DND-41 (cell line): ENCODE measurements around the gene C1orf56.

Experiments used
- ATAC-seq: fragments of 200-7000 bp; cut with Tn5 transposase; 3 replicates; pipeline ENCODE4 v1.9.1; 2021; ENCODE audit warnings: low read depth; ENCODE audit not compliant: insufficient read depth
- DNase-seq: peaks from one replicate; pipeline ENCODE4 v3.0.0-alpha.2; 2020
- H2AFZ ChIP-seq: 2 replicates; pipeline ENCODE4 v1.6.0; 2012; ENCODE audit warnings: low read depth, low read length
- H3K27ac ChIP-seq: 2 replicates; pipeline ENCODE4 v1.5.1; 2012; ENCODE audit warnings: low read length, inconsistent platforms
- H3K27me3 ChIP-seq: fragments of 200-600 bp; sonication (generic); 2 replicates; pipeline ENCODE4 v1.6.0; 2012; ENCODE audit warnings: low read length, mild to moderate bottlenecking, inconsistent platforms; ENCODE audit not compliant: insufficient read depth, poor library complexity
- H3K36me3 ChIP-seq: 2 replicates; pipeline ENCODE4 v1.5.1; 2012; ENCODE audit warnings: low read length, inconsistent platforms; ENCODE audit not compliant: insufficient read depth
- H3K4me1 ChIP-seq: 2 replicates; pipeline ENCODE4 v1.5.1; 2012; ENCODE audit warnings: mild to moderate bottlenecking, low read length; ENCODE audit not compliant: insufficient read depth
- H3K4me2 ChIP-seq: 2 replicates; pipeline ENCODE4 v1.6.0; 2012; ENCODE audit warnings: mild to moderate bottlenecking, moderate library complexity, low read length, inconsistent platforms; ENCODE audit not compliant: insufficient read depth
- H3K4me3 ChIP-seq, 2 experiments: fragments of 200-600 bp in 1 of 2; shearing (Covaris generic) in 1 of 2; 2 replicates each; pipeline ENCODE4 v1.5.1; 2012 to 2016; ENCODE audit warnings: inconsistent platforms in 2 of 2, low read length in 2 of 2, mild to moderate bottlenecking in 2 of 2, low read depth in 1 of 2, moderate library complexity in 1 of 2
- H3K79me2 ChIP-seq: 2 replicates; pipeline ENCODE4 v1.6.0; 2012; ENCODE audit warnings: low read length, inconsistent platforms; ENCODE audit not compliant: insufficient read depth
- H3K9ac ChIP-seq: 2 replicates; pipeline ENCODE4 v1.6.0; 2012; ENCODE audit warnings: low read depth, mild to moderate bottlenecking, inconsistent platforms, low read length, moderate library complexity
- H3K9me3 ChIP-seq: 2 replicates; pipeline ENCODE4 v1.5.1; 2012; ENCODE audit warnings: low read length, moderate library complexity, mild to moderate bottlenecking, inconsistent platforms; ENCODE audit not compliant: insufficient read depth, severe bottlenecking
- H4K20me1 ChIP-seq: 2 replicates; pipeline ENCODE4 v1.6.0; 2012; ENCODE audit warnings: low read length; ENCODE audit not compliant: insufficient read depth
- CTCF ChIP-seq: IDR thresholded peaks from 2 replicates; pipeline ENCODE4 v1.5.1; 2012; ENCODE audit warnings: borderline replicate concordance, low read length, moderate library complexity, mild to moderate bottlenecking; ENCODE audit not compliant: poor library complexity, severe bottlenecking; ENCODE audit errors: extremely low read depth
- EZH2 ChIP-seq: IDR thresholded peaks from 3 replicates; pipeline ENCODE4 v1.6.1; 2012; ENCODE audit warnings: borderline replicate concordance, low read depth, mild to moderate bottlenecking, moderate library complexity, low read length, inconsistent platforms; ENCODE audit not compliant: severe bottlenecking

The C1orf56 gene

DNA sequence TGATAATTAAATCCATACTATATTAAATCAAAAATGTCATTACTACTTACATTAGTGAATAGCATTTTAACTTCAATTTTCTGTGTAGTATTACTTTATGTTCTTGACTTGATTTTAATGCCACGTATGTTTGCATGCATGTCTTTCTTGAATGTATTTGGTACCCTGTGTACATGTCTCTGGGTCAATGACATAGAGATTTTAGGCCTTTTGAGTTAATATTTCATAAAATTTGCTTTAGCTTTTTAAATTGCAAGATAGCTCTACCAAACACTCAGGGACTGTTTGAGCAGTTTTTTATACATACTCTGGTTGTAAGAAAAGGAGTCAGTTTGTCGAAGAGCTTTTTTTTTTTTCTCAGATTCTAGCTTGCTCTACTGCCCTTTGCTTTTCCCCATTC is 14.2 kb downstream of the C1orf56 start:
- no peak for TF ChIP-seq CTCF
- TF ChIP-seq EZH2: no peak
- no peak for DNase-seq
- H3K4me1 ChIP-seq: peaks cover 80% of the 10 kb centered on the region
- H3K27ac ChIP-seq: peak overlapping the region; percentile 94
- H4K20me1 ChIP-seq: peaks cover 11% of the 10 kb centered on the region
- peak overlapping the region; percentile 57 to 92 for H3K4me3 ChIP-seq
- peak overlapping the region; percentile 89 for H3K9ac ChIP-seq
- no peak overlapping the region for H2AFZ ChIP-seq
- H3K27me3 ChIP-seq: no peaks in the 10 kb centered on the region
- peak overlapping the region; percentile 79 for H3K4me2 ChIP-seq
- ATAC-seq: no peak
- H3K36me3 ChIP-seq: peaks cover 36% of the 10 kb centered on the region
- peaks cover 99% of the 10 kb centered on the region for H3K79me2 ChIP-seq
- no peaks in the 10 kb centered on the region for H3K9me3 ChIP-seq

DNA sequence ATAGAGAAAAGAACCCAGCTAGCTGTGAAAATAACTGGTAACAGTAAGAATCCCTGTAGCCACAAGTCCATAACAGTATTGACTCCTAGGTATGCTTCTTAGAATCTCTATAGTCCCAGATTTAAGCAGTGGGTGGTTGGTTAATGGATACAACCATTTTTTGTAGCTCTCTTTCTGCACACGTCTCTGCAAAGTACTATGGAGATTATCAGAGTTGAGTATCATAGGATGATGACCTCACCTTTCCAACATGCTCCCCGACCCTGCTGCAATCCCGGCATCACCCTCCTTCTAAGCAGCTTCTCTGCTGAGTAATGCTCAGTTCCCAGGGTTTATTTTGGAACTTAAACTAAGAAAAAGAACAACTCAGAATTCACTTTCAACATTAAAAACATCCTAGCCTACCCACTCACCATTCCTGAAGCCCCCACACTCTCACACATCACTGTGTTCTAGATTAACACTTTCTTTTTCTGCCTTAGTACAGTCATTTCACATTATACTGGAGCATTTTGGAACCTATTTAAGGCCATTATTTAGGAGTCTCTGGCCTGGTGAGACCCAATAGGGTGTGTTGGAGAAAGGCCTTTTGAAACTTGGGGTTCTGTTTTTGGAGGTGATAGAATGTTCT is 15.3 kb downstream of the C1orf56 start:
- Histone ChIP-seq H3K4me2 (peak overlapping the region; percentile 79), H3K9me3 (no peaks in the 10 kb centered on the region), H3K36me3 (peaks cover 37% of the 10 kb centered on the region), H2AFZ (no peak overlapping the region), H3K4me3 (peak overlapping the region in 1 of 2 experiments; percentile 45; a peak in 2 of 4 replicates), H4K20me1 (peaks cover 5% of the 10 kb centered on the region; the same call in 1 of the 2 replicates), H3K27ac (peak overlapping the region; percentile 47), H3K79me2 (peaks cover 99% of the 10 kb centered on the region), H3K4me1 (peaks cover 74% of the 10 kb centered on the region), H3K9ac (peak overlapping the region; percentile 89), H3K27me3 (no peaks in the 10 kb centered on the region)
- no peak for TF ChIP-seq EZH2
- ATAC-seq (no peak), DNase-seq (no peak)

DNA sequence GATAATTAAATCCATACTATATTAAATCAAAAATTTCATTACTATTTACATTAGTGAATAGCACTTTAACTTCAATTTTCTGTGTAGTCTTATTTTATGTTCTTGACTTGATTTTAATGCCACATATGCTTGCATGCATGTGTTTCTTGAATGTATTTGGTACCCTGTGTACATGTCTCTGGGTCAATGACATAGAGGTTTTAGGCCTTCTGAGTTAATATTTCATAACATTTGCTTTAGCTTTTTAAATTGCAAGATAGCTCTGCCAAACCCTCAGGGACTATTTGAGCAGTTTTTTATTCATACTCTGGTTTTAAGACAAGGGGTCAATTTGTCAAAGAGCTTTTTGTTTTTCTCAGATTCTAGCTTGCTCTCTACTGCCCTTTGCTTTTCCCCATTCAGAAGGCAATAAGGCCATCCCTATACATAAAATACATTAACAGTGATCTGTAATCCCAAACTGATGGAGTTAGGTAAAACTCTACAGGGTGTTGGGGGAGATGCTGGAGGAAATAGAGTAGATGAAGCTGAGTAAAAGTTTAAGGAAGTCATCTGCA is 17.6 kb downstream of the C1orf56 start:
- Histone ChIP-seq H3K79me2 (peaks cover 98% of the 10 kb centered on the region), H3K27me3 (no peaks in the 10 kb centered on the region), H3K9me3 (no peaks in the 10 kb centered on the region), H3K4me3 (no peak overlapping the region), H4K20me1 (peaks cover 3% of the 10 kb centered on the region; the same call in 1 of the 2 replicates), H3K4me1 (peaks cover 82% of the 10 kb centered on the region), H3K27ac (no peak overlapping the region), H3K4me2 (peak overlapping the region; percentile 54; the same call in 1 of the 2 replicates), H2AFZ (no peak overlapping the region), H3K9ac (no peak overlapping the region; the same call in 1 of the 2 replicates), H3K36me3 (peaks cover 48% of the 10 kb centered on the region)
- ATAC-seq (no peak), DNase-seq (no peak)
- no peak for TF ChIP-seq EZH2

DNA sequence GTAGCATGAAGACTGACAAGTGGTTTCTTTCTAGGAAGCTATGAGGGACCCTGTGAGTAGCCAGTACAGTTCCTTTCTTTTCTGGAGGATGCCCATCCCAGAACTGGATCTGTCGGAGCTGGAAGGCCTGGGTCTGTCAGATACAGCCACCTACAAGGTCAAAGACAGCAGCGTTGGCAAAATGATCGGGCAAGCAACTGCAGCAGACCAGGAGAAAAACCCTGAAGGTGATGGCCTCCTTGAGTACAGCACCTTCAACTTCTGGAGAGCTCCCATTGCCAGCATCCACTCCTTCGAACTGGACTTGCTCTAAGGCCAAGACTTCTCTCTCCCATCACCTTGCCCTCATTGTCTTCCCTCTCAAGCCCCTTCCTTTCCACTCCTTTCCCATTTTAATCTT is 19.6 kb downstream of the C1orf56 start:
- no peaks in the 10 kb centered on the region for H3K27me3 ChIP-seq
- H3K4me2 ChIP-seq: no peak overlapping the region

More for the DNA sequence above, 19.6 kb downstream of the C1orf56 start:
- H3K9ac ChIP-seq: no peak overlapping the region
- ATAC-seq (no peak), DNase-seq (no peak)
- TF ChIP-seq CTCF (no peak), EZH2 (no peak)
- H3K4me3 ChIP-seq: no peak overlapping the region
- H3K79me2 ChIP-seq: peaks cover 90% of the 10 kb centered on the region
- no peaks in the 10 kb centered on the region for H3K9me3 ChIP-seq
- H4K20me1 ChIP-seq: peaks cover 3% of the 10 kb centered on the region; the same call in 1 of the 2 replicates
- no peak overlapping the region for H2AFZ ChIP-seq
- H3K27ac ChIP-seq: no peak overlapping the region
- H3K4me1 ChIP-seq: peaks cover 79% of the 10 kb centered on the region
- H3K36me3 ChIP-seq: peaks cover 48% of the 10 kb centered on the region
